SK-N-MC (cell line): Measurements from ENCODE around the gene GRIK2.
A peak's percentile ranks its signal among the peaks of the same experiment; 100 is the strongest.

Experiments used
- DNase-seq: peaks from one replicate; pipeline ENCODE4 v3.0.0-alpha.2; 2011; ENCODE audit warnings: low read depth, low spot score
- H3K27ac ChIP-seq: fragments of 200-600 bp; sonication (generic); 2 replicates; pipeline ENCODE4 v1.5.1; 2016; ENCODE audit warnings: mixed run types
- H3K36me3 ChIP-seq: fragments of 200-600 bp; sonication (generic); 2 replicates; pipeline ENCODE4 v1.6.1; 2017; ENCODE audit warnings: antibody characterized with exemption, low read length, mixed read lengths; ENCODE audit not compliant: insufficient read depth
- H3K4me3 ChIP-seq: fragments of 200-600 bp; sonication (generic); 2 replicates; pipeline ENCODE4 v1.5.1; 2016
- H3K9ac ChIP-seq: fragments of 200-600 bp; sonication (generic); 2 replicates; pipeline ENCODE4 v1.8.0; 2017; ENCODE audit warnings: mixed run types, mixed read lengths; ENCODE audit not compliant: insufficient read length
- H3K9me3 ChIP-seq: fragments of 200-600 bp; sonication (generic); 2 replicates; pipeline ENCODE4 v1.6.1; 2017; ENCODE audit warnings: low read depth, mild to moderate bottlenecking, antibody characterized with exemption, low read length, moderate library complexity, mixed read lengths
- EZH2 ChIP-seq: fragments of 200-600 bp; sonication (generic); IDR thresholded peaks from one replicate; pipeline ENCODE4 v1.6.1; 2017; ENCODE audit warnings: antibody characterized with exemption
- FOXP2 ChIP-seq: optimal IDR thresholded peaks from 2 replicates; pipeline ENCODE3; 2011; ENCODE audit warnings: mild to moderate bottlenecking, moderate library complexity; ENCODE audit not compliant: insufficient read depth; ENCODE audit errors: extremely low read length, control extremely low read depth
- POLR2AphosphoS5 ChIP-seq: IDR thresholded peaks from 2 replicates; pipeline ENCODE4 v1.6.1; 2012; ENCODE audit warnings: mild to moderate bottlenecking, low read depth, low read length, borderline replicate concordance

GRIK2 gene

GRCh38 chr6:101879782-101880181 is 486.3 kb downstream of the GRIK2 start:
- no peak overlapping the region for H3K9ac ChIP-seq
- TF ChIP-seq FOXP2 (no peak), POLR2AphosphoS5 (no peak)
- DNase-seq, result no peak
- H3K4me3 ChIP-seq, result no peak overlapping the region
- no peaks in the 10 kb centered on the region for H3K36me3 ChIP-seq
- H3K27ac ChIP-seq, result no peak overlapping the region
- no peaks in the 10 kb centered on the region for H3K9me3 ChIP-seq

GRCh38 chr6:101883505-101883904 is 490.0 kb downstream of the GRIK2 start:
- Histone ChIP-seq H3K9me3 (no peaks in the 10 kb centered on the region), H3K4me3 (no peak overlapping the region), H3K27ac (no peak overlapping the region), H3K36me3 (no peaks in the 10 kb centered on the region), H3K9ac (no peak overlapping the region)
- no peak for TF ChIP-seq POLR2AphosphoS5
- no peak for TF ChIP-seq EZH2
- TF ChIP-seq FOXP2, result no peak
- DNase-seq, result no peak

- no peak overlapping the region for H3K27ac ChIP-seq
- H3K36me3 ChIP-seq, result 0 out of 2 replicates have a peak, but pooled peaks cover 4% of the 10 kb centered on the region
- no peak overlapping the region for H3K4me3 ChIP-seq
- H3K9me3 ChIP-seq, result no peaks in the 10 kb centered on the region
- TF ChIP-seq EZH2, result no peak
- TF ChIP-seq FOXP2, result no peak
- TF ChIP-seq POLR2AphosphoS5, result no peak
- no peak overlapping the region for H3K9ac ChIP-seq
- DNase-seq, result no peak
Measured at GRCh38 chr6:101887532-101887931, 494.0 kb downstream of the GRIK2 start.

DNA sequence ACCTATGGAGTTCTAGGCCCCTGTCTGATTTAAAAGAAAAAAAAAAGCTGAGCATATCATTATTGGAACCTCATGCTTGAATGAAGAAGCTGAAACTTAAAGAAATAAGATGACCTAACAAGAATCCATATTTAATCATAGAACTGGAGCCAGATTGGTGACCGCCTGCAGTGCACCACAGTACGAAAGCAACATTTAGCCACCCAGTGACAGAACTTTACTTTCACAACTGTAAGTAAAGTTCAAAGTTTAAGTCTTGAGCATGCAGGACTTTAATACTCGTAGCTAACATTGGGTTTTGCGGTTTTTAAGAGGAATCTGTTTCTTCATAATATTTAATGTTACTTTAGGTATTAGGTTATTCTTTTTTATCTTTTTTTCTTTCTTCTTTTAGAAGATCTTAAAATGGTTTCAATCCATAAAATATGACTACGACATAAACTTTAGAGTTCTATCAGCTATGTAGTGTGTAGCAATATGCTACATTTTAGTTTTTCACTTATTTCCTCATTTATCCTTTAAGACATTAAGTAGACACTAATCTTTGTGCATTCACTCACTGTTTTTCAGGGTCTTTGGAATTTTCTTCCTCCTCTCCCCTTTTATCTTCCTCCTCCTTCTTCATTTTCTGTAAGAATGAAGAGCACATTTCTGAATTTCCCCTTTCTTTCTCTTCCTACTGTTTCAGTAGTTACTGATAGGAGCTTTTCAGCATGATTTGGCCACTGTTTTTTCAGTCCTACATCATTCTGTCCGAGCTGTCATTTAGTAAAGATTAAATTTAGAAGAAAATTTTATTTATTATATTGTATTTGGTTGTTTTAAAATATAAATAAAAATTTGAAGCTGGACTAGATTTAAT is 514.1 kb downstream of the GRIK2 start:
- Histone ChIP-seq H3K9ac (peak overlapping the region; percentile 74), H3K9me3 (peaks cover 5% of the 10 kb centered on the region; the same call in 1 of the 2 replicates), H3K4me3 (peak overlapping the region; percentile 65), H3K36me3 (peaks cover 8% of the 10 kb centered on the region; the same call in 1 of the 2 replicates), H3K27ac (peak overlapping the region; percentile 97)
- TF ChIP-seq EZH2 (no peak), FOXP2 (no peak), POLR2AphosphoS5 (no peak)
- no peak for DNase-seq

GRCh38 chr6:101909366-101909765 is 515.9 kb downstream of the GRIK2 start:
- no peak overlapping the region for H3K9ac ChIP-seq
- no peaks in the 10 kb centered on the region; the same call in 1 of the 2 replicates for H3K9me3 ChIP-seq
- H3K4me3 ChIP-seq, result no peak overlapping the region
- no peak for DNase-seq
- peaks cover 8% of the 10 kb centered on the region; the same call in 1 of the 2 replicates for H3K36me3 ChIP-seq
- TF ChIP-seq EZH2 (no peak), POLR2AphosphoS5 (no peak), FOXP2 (no peak)
- H3K27ac ChIP-seq, result peak overlapping the region; percentile 97

- Histone ChIP-seq H3K9ac (no peak overlapping the region), H3K4me3 (no peak overlapping the region), H3K9me3 (no peaks in the 10 kb centered on the region; the same call in 1 of the 2 replicates), H3K27ac (peak overlapping the region; percentile 9; the same call in 1 of the 2 replicates), H3K36me3 (peaks cover 8% of the 10 kb centered on the region; the same call in 1 of the 2 replicates)
- DNase-seq, result no peak
- TF ChIP-seq EZH2, result no peak
- TF ChIP-seq POLR2AphosphoS5, result no peak
- TF ChIP-seq FOXP2, result no peak
Measured at GRCh38 chr6:101912311-101912710, 518.8 kb downstream of the GRIK2 start.

- no peak for TF ChIP-seq EZH2
- TF ChIP-seq POLR2AphosphoS5, result peak; percentile 49; the same call in 1 of the 2 replicates
- Histone ChIP-seq H3K9ac (peak overlapping the region; percentile 43), H3K9me3 (no peaks in the 10 kb centered on the region), H3K27ac (peak overlapping the region; percentile 97), H3K36me3 (no peaks in the 10 kb centered on the region), H3K4me3 (peak overlapping the region; percentile 4; the same call in 1 of the 2 replicates)
- DNase-seq, result peak; percentile 66
Measured at GRCh38 chr6:101918471-101918870, 525.0 kb downstream of the GRIK2 start.

DNA sequence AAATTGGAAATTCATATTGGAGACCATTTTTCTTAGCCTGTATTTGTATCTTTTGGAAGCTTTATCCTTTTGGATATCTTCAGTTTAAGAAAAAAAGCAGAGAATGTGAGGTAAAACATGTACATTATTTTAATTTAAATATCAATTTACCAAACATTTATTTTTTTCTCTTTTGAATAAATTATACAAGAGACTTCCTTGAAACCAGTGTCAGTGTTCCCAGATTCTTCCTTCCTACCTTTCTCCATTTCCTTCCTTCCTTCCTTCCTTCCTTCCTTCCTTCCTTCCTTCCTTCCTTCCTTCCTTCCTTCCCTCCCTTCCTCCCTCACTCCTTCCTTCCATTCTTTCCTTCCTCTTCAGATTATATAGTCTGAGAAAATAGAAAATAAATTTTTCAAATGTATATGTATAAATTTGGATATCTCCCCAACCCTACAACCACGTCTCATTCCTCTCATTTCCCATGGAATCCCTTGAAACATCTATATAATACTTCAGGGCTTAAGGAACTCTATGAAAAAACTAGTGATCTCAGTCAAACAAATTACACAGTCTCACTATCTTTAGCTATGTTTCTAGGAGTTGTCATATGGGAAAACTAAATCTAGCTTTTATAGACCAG is 528.4 kb downstream of the GRIK2 start:
- peak; percentile 95 for DNase-seq
- Histone ChIP-seq H3K9me3 (no peaks in the 10 kb centered on the region), H3K27ac (peak overlapping the region; percentile 97), H3K4me3 (no peak overlapping the region; the same call in 1 of the 2 replicates), H3K9ac (no peak overlapping the region), H3K36me3 (no peaks in the 10 kb centered on the region; the same call in 1 of the 2 replicates)
- peak; percentile 67; the same call in 1 of the 2 replicates for TF ChIP-seq POLR2AphosphoS5
- no peak for TF ChIP-seq FOXP2
